PC-9 (cell line): ENCODE measurements around the gene PIK3R4. TPM values are rescaled to one million over a fixed set of nuclear protein-coding genes. Genes with fewer than 3 reads are reported as not detected.

Experiments
- BruUV-seq: library from RNA; stranded (reverse); fragments of 400-500 nt; replicated peaks from 2 replicates; lab custom pipeline; 2021; lab: Mats Ljungman, UMichigan
- CTCF ChIA-PET: fragments of 300-600 bp; sonication (Branson Sonifier 250); formaldehyde crosslinking; loops from one replicate; lab custom pipeline; 2022; ENCODE audit warnings: antibody characterized with exemption; lab: Charles Lee
- POLR2A ChIA-PET: fragments of 300-600 bp; sonication (Branson Sonifier 250); formaldehyde crosslinking; loops from one replicate; lab custom pipeline; 2022; ENCODE audit warnings: antibody characterized with exemption; ENCODE audit not compliant: unreplicated experiment; lab: Charles Lee
- DNase-seq, 2 experiments: peaks; one replicate each; pipeline versions ENCODE4 v3.0.0 to v3.0.0-alpha.2; 2015 to 2022; ENCODE audit warnings: mixed read lengths in 1 of 2
- H2AFZ ChIP-seq: fragments of 200-600 bp; sonication (generic); 2 replicates; pipeline ENCODE4 v1.8.1; 2017; ENCODE audit warnings: antibody characterized with exemption
- H3F3A ChIP-seq: fragments of 200-600 bp; sonication (generic); 2 replicates; pipeline ENCODE4 v1.8.1; 2017; ENCODE audit warnings: antibody characterized with exemption, mild to moderate bottlenecking, low read depth; ENCODE audit not compliant: insufficient read depth
- H3K27ac ChIP-seq: fragments of 200-600 bp; sonication (generic); 2 replicates; pipeline ENCODE4 v1.6.1; 2016; ENCODE audit warnings: mixed run types
- H3K27me3 ChIP-seq: fragments of 200-600 bp; sonication (generic); 2 replicates; pipeline ENCODE4 v1.6.1; 2016; ENCODE audit warnings: low read depth, mixed run types; ENCODE audit not compliant: insufficient read depth
- H3K36me3 ChIP-seq: fragments of 200-600 bp; sonication (generic); 2 replicates; pipeline ENCODE4 v1.6.1; 2016; ENCODE audit warnings: low read depth, mixed run types
- H3K4me1 ChIP-seq: fragments of 200-600 bp; sonication (generic); replicated peaks from 2 replicates; pipeline ENCODE4 v1.6.1; 2016; ENCODE audit warnings: mixed run types; ENCODE audit not compliant: insufficient read depth
- H3K4me2 ChIP-seq: fragments of 200-600 bp; sonication (generic); 2 replicates; pipeline ENCODE4 v1.6.1; 2017; ENCODE audit warnings: mixed run types
- H3K4me3 ChIP-seq: fragments of 200-600 bp; sonication (generic); 2 replicates; pipeline ENCODE4 v1.6.1; 2016; ENCODE audit warnings: mixed run types
- H3K79me2 ChIP-seq: fragments of 200-600 bp; sonication (generic); 2 replicates; pipeline ENCODE4 v1.6.1; 2017; ENCODE audit warnings: low read depth, mixed run types
- H3K9me2 ChIP-seq: fragments of 200-600 bp; sonication (generic); 2 replicates; pipeline ENCODE4 v1.8.1; 2017; ENCODE audit warnings: mild to moderate bottlenecking; ENCODE audit not compliant: insufficient read depth
- H3K9me3 ChIP-seq: fragments of 200-600 bp; sonication (generic); 2 replicates; pipeline ENCODE4 v1.8.1; 2016; ENCODE audit warnings: low read depth; ENCODE audit not compliant: insufficient read depth
- H4K20me1 ChIP-seq: fragments of 200-600 bp; sonication (generic); 2 replicates; pipeline ENCODE4 v1.8.1; 2017; ENCODE audit not compliant: insufficient read depth
- CTCF ChIP-seq: fragments of 200-600 bp; sonication (generic); conservative IDR thresholded peaks from 2 replicates; pipeline ENCODE4 v1.6.1; 2017; ENCODE audit warnings: mixed run types, antibody characterized with exemption, mild to moderate bottlenecking, moderate library complexity
- EZH2 ChIP-seq: fragments of 200-600 bp; sonication (generic); IDR thresholded peaks from 2 replicates; pipeline ENCODE4 v1.8.0; 2017; ENCODE audit warnings: antibody characterized with exemption, low read depth
- intact Hi-C: fragments of 100-400 bp; cut with micrococcal nuclease; formaldehyde crosslinking; loops from one replicate; pipeline ENCODE4 v1.10.0; 2022; ENCODE audit not compliant: unreplicated experiment
- total RNA-seq: library from RNA; stranded (reverse); gene quantifications from 2 replicates; pipeline ENCODE4 v1.2.3, GENCODE V29; 2021

PIK3R4 gene
- total RNA-seq, 1 experiment from 2014 or later, result 35.2 TPM

GRCh38 chr3:130737622-130738021 is 9.0 kb downstream of the PIK3R4 start:
- intact Hi-C loops, result no loop called here
- peaks cover 11% of the 10 kb centered on the region; the same call in 1 of the 2 replicates for H3K36me3 ChIP-seq

GRCh38 chr3:130733236-130733875 is 13.3 kb downstream of the PIK3R4 start:
- no peaks in the 10 kb centered on the region for H3K9me3 ChIP-seq
- ChIA-PET CTCF (no interaction called here), POLR2A (no interaction called here)
- intact Hi-C loops, result no loop called here
- H3K4me1 ChIP-seq, result no peaks in the 10 kb centered on the region
- no peak for DNase-seq
- H3K4me2 ChIP-seq, result no peak overlapping the region
- H3K79me2 ChIP-seq, result peaks cover 15% of the 10 kb centered on the region
- H3K27me3 ChIP-seq, result no peaks in the 10 kb centered on the region
- BruUV-seq, result no TSS peak
- 0 out of 2 replicates have a peak, but pooled peaks cover under 1% of the 10 kb centered on the region for H3K36me3 ChIP-seq
- no peaks in the 10 kb centered on the region; the same call in 1 of the 2 replicates for H3F3A ChIP-seq
- H3K4me3 ChIP-seq, result no peak overlapping the region
- H3K9me2 ChIP-seq, result no peaks in the 10 kb centered on the region
- no peak overlapping the region for H2AFZ ChIP-seq
- no peak for TF ChIP-seq CTCF
- TF ChIP-seq EZH2, result no peak
- H3K27ac ChIP-seq, result no peak overlapping the region
- peaks cover 7% of the 10 kb centered on the region; the same call in 1 of the 2 replicates for H4K20me1 ChIP-seq

More at GRCh38 chr3:130737622-130738021, 9.0 kb downstream of the PIK3R4 start:
- Histone ChIP-seq H3K9me3 (no peaks in the 10 kb centered on the region), H3K4me1 (no peaks in the 10 kb centered on the region; the same call in 1 of the 2 replicates), H3K9me2 (no peaks in the 10 kb centered on the region), H3F3A (peaks cover 3% of the 10 kb centered on the region; the same call in 1 of the 2 replicates), H3K79me2 (peaks cover 45% of the 10 kb centered on the region), H2AFZ (no peak overlapping the region), H4K20me1 (peaks cover 21% of the 10 kb centered on the region), H3K27ac (no peak overlapping the region), H3K4me3 (no peak overlapping the region), H3K4me2 (no peak overlapping the region), H3K27me3 (no peaks in the 10 kb centered on the region)
- no TSS peak for BruUV-seq
- no peak for DNase-seq
- POLR2A ChIA-PET, result no interaction called here
- TF ChIP-seq CTCF, result no peak
- no peak for TF ChIP-seq EZH2
- CTCF ChIA-PET, result no interaction called here

- H3K4me1 ChIP-seq, result no peaks in the 10 kb centered on the region
- no peak overlapping the region for H2AFZ ChIP-seq
- H3K4me2 ChIP-seq, result no peak overlapping the region
- H3K27ac ChIP-seq, result no peak overlapping the region
- CTCF ChIA-PET, result no interaction called here
- no peak for DNase-seq
- BruUV-seq, result no TSS peak
- H3K36me3 ChIP-seq, result 0 out of 2 replicates have a peak, but pooled peaks cover 6% of the 10 kb centered on the region
- H3F3A ChIP-seq, result no peaks in the 10 kb centered on the region; the same call in 1 of the 2 replicates
- H3K9me3 ChIP-seq, result no peaks in the 10 kb centered on the region
- TF ChIP-seq CTCF (no peak), EZH2 (no peak)
- H3K79me2 ChIP-seq, result 0 out of 2 replicates have a peak, but pooled peaks cover 8% of the 10 kb centered on the region
- no peak overlapping the region for H3K4me3 ChIP-seq
- intact Hi-C loops, result no loop called here
- no peaks in the 10 kb centered on the region for H3K9me2 ChIP-seq
- 0 out of 2 replicates have a peak, but pooled peaks cover 2% of the 10 kb centered on the region for H4K20me1 ChIP-seq
- POLR2A ChIA-PET, result no interaction called here
- no peaks in the 10 kb centered on the region for H3K27me3 ChIP-seq
Observed at GRCh38 chr3:130732501-130732900, 14.1 kb downstream of the PIK3R4 start.
